Activated B cell treated with CpG ODN at 0.5 μM for 24 hours (primary cell): ENCODE measurements around the gene HSD17B8. TPM values are rescaled to one million over a fixed set of nuclear protein-coding genes. Genes with fewer than 3 reads are reported as not detected.

Experiments
- ATAC-seq: fragments of 200-7000 bp; cut with Tn5 transposase; one replicate; pipeline ENCODE4 v1.10.0; 2021; ENCODE audit warnings: low read depth, mild to moderate bottlenecking, moderate library complexity
- CTCF ChIA-PET: fragments of 350-600 bp; sonication (Branson Sonifier 250); formaldehyde crosslinking; loops from one replicate; lab custom pipeline; 2021; ENCODE audit warnings: antibody characterized with exemption; lab: Charles Lee
- POLR2A ChIA-PET: fragments of 350-600 bp; sonication (Branson Sonifier 250); formaldehyde crosslinking; loops from one replicate; lab custom pipeline; 2021; ENCODE audit warnings: antibody characterized with exemption; lab: Charles Lee
- DNase-seq: peaks from one replicate; pipeline ENCODE4 v3.0.0; 2022
- H3K27ac Mint-ChIP-seq: one replicate; pipeline ENCODE4 v1.8.0; 2020; ENCODE audit warnings: mixed read lengths
- H3K27me3 Mint-ChIP-seq: one replicate; pipeline ENCODE4 v1.8.0; 2021; ENCODE audit warnings: mixed read lengths
- H3K36me3 Mint-ChIP-seq: one replicate; pipeline ENCODE4 v1.8.0; 2021; ENCODE audit warnings: low read depth, mixed read lengths
- H3K4me1 Mint-ChIP-seq: one replicate; pipeline ENCODE4 v1.8.0; 2021; ENCODE audit warnings: mixed read lengths
- H3K4me3 Mint-ChIP-seq: one replicate; pipeline ENCODE4 v1.8.0; 2020; ENCODE audit warnings: mild to moderate bottlenecking, mixed read lengths
- H3K9me3 Mint-ChIP-seq: one replicate; pipeline ENCODE4 v1.8.0; 2020; ENCODE audit warnings: mixed read lengths
- CTCF ChIP-seq: fragments of 200-600 bp; IDR thresholded peaks from one replicate; pipeline ENCODE4 v1.8.0; 2022; ENCODE audit warnings: antibody characterized with exemption, mild to moderate bottlenecking
- intact Hi-C: fragments of 100-400 bp; cut with micrococcal nuclease; formaldehyde crosslinking; loops from one replicate; pipeline ENCODE4 v1.15.1; 2024
- total RNA-seq: library from RNA; stranded (reverse); gene quantifications from 2 replicates; pipeline ENCODE4 v1.2.3, GENCODE V29; 2022

Gene HSD17B8
- total RNA-seq, 1 donor from 2014 or later: 12.3 TPM

- DNase-seq (no peak), ATAC-seq (no peak)
- CTCF ChIA-PET: no interaction called here
- H3K27ac Mint-ChIP-seq: no peak overlapping the region
- H3K4me1 Mint-ChIP-seq: peaks cover 15% of the 10 kb centered on the region
- peaks cover 1% of the 10 kb centered on the region for H3K27me3 Mint-ChIP-seq
- POLR2A ChIA-PET: no interaction called here
- H3K9me3 Mint-ChIP-seq: no peaks in the 10 kb centered on the region
- no peak overlapping the region for H3K4me3 Mint-ChIP-seq
- intact Hi-C loops: no loop called here
- H3K36me3 Mint-ChIP-seq: no peaks in the 10 kb centered on the region
- no peak for TF ChIP-seq CTCF
Measured at GRCh38 chr6:33167374-33168283, 36.8 kb upstream of the HSD17B8 start.

GRCh38 chr6:33168284-33168601, 36.2 kb upstream of the HSD17B8 start:
- no peak overlapping the region for H3K27ac Mint-ChIP-seq
- peaks cover 16% of the 10 kb centered on the region for H3K4me1 Mint-ChIP-seq
- DNase-seq (no peak), ATAC-seq (no peak)
- POLR2A ChIA-PET: no interaction called here
- H3K36me3 Mint-ChIP-seq: no peaks in the 10 kb centered on the region
- H3K4me3 Mint-ChIP-seq: no peak overlapping the region
- CTCF ChIA-PET: no interaction called here
- H3K9me3 Mint-ChIP-seq: no peaks in the 10 kb centered on the region
- no peak for TF ChIP-seq CTCF
- peaks cover 5% of the 10 kb centered on the region for H3K27me3 Mint-ChIP-seq
- intact Hi-C loops: no loop called here

- H3K4me3 Mint-ChIP-seq: no peak overlapping the region
Measured at GRCh38 chr6:33168639-33169038, 35.8 kb upstream of the HSD17B8 start.

GRCh38 chr6:33169291-33170175, 34.9 kb upstream of the HSD17B8 start:
- intact Hi-C loops: no loop called here
- ATAC-seq (no peak), DNase-seq (no peak)
- Mint-ChIP-seq H3K4me3 (no peak overlapping the region), H3K9me3 (no peaks in the 10 kb centered on the region), H3K4me1 (peaks cover 16% of the 10 kb centered on the region), H3K27me3 (peaks cover 5% of the 10 kb centered on the region), H3K36me3 (no peaks in the 10 kb centered on the region), H3K27ac (no peak overlapping the region)
- POLR2A ChIA-PET: interaction anchor here (0.6 kb wide), 1 partner anchor 30 kb away, joined by 3 read pairs; no protein-coding TSS in a partner anchor
- no peak for TF ChIP-seq CTCF
- CTCF ChIA-PET: interaction anchor here (1.1 kb wide), 1 partner anchor 169 kb away, joined by 3 read pairs; no protein-coding TSS in a partner anchor

More at GRCh38 chr6:33168639-33169038, 35.8 kb upstream of the HSD17B8 start:
- H3K27me3 Mint-ChIP-seq: peaks cover 5% of the 10 kb centered on the region
- no peaks in the 10 kb centered on the region for H3K9me3 Mint-ChIP-seq
- H3K36me3 Mint-ChIP-seq: no peaks in the 10 kb centered on the region
- POLR2A ChIA-PET: no interaction called here
- CTCF ChIA-PET: no interaction called here
- intact Hi-C loops: no loop called here
- H3K4me1 Mint-ChIP-seq: peaks cover 16% of the 10 kb centered on the region
- no peak for DNase-seq
- no peak for ATAC-seq
- no peak for TF ChIP-seq CTCF
- H3K27ac Mint-ChIP-seq: no peak overlapping the region
